Uterus (tissue), 2 donors: ENCODE measurements around the gene PRKG2.

ENCODE experiments used
- CTCF ChIP-seq, 4 experiments: fragments of 200-600 bp in 2 of 4; fragments of 450-650 bp in 2 of 4; sonication (generic) in 2 of 4; IDR thresholded peaks; one replicate each; pipeline ENCODE4 v1.5.1; 2016 to 2019; ENCODE audit warnings: antibody characterized with exemption in 4 of 4, mild to moderate bottlenecking in 2 of 4, moderate library complexity in 1 of 4
- POLR2A ChIP-seq, 2 donors: fragments of 450-650 bp; IDR thresholded peaks; one replicate each; pipeline ENCODE4 v1.6.1; 2016; ENCODE audit warnings: antibody characterized with exemption in 2 of 2, mild to moderate bottlenecking in 1 of 2, moderate library complexity in 1 of 2

DNA sequence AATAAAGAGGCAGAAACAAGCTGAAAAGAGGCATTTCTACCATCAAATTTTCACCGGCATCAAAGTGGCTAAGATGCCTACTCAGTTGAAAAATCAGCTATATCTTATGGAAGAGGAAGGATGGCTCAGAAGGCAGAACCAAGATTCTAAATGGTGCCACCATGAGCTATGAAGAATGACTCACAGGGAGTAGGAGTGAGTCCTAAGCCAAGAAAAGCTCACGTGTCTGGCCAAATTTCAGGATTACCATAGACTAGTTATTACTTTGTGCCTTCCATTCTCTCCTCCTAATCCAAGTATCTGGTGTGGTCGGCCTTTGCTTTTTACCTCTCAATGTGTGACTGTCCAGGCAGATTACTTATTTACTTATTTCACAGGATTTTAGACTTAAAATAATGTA lies 129.7 kb downstream of the PRKG2 start:
- no peak for TF ChIP-seq CTCF (IDR thresholded peaks at IDR 0.05)
- TF ChIP-seq POLR2A (IDR thresholded peaks at IDR 0.05): no peak
